ENCODE data around the gene IFITM5.
"Not testable (repeated sequence)": the region's sequence is repeated elsewhere in the genome, so short reads cannot be mapped to it uniquely, and the experiment has no call there.

IFITM5 gene

DNA sequence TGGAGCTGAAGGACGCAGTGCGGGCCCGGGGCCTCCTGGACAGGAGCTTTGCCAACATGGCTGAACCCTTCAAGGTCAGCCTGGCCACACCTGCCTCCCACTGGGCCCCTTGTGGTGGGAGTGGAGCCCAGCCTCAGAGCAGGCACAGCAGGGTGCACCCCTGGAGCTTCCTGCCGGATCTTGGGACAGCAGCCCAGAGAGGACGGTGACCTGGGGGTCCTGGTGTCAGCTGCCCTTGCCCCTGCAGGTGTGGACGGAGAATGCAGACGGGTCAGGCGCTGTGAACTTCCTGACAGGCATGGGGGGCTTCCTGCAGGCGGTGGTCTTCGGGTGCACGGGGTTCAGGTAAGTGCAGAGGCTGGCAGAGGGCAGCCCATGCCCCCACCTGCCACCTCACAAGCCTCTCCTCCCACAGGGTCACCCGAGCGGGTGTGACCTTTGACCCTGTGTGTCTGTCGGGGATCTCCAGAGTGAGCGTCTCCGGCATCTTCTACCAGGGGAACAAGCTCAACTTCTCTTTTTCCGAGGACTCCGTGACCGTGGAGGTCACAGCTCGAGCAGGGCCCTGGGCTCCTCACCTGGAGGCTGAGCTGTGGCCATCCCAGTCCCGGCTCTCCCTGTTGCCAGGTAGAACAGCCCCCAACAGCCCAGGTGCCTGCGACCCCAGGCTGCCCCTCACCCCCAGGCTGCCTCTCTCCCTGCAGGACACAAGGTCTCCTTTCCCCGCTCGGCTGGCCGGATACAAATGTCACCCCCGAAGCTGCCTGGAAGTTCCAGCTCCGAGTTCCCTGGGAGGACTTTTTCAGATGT is 5.3 kb downstream of the IFITM5 start:
- DNase-seq: no peak

DNA sequence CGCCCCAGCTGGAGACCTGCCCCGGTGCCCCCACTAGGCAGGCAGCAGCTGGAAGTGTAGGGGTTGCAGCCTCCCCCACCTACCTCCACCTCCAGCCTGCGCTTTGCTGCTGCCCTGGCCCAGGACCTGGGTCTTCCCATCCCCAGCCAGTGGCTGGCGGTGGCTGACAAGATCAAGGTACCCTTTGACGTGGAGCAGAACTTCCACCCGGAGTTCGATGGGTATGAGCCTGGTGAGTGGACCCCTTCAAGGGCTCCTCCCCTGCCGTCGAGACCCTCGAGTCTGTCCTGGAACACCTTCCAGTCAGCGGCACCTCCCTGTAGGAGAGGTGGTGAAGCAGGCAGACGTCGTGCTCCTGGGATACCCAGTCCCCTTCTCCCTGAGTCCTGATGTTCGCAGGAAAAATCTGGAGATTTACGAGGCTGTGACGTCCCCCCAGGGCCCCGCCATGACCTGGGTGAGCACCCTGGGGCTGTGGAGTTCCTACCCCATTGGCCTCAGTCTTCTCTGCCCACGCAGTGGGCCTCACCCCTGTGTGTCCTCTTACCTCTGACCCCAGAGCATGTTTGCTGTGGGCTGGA is 6.0 kb downstream of the IFITM5 start:
- DNase-seq: no peak

DNA sequence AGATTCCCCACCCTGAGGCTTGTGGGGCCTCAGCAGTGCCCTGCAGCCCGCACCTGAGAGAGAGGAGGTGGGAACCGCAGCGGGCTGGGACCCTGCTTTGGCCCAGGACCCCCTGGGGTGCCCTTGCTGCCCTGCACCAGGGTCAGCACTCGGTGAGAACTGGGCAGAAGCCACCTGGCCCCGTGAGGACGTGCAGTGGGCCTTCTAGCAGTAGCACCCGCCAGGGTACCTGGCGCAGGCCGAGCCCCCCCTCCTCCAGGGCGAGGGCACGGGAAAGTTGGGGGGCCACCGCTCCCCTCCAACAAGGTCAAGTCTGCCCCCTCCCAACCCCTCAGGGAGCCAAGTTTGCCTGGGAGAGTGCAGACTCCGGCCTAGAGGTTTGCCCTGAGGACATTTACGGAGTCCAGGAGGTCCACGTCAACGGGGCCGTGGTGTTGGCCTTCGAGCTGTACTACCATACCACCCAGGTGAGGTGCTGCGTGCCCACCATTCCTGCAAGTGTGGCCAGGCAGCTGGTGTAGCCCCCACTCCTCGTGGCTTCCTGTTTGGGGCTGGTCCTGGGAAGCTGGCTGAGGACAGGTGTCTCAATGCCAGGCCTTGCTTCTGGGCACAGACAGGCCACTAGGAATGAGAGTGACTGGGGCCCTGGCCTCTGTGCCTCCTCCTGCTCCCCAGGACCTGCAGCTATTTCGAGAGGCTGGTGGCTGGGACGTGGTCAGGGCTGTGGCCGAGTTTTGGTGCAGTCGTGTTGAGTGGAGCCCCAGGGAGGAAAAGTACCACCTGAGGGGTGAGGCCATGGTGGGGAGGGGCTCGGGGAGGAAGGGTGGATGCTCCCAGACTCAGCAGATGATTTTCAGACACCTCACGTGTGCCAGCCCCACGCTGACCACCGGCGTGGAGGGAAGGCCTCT is 6.9 kb downstream of the IFITM5 start:
- DNase-seq: no peak

DNA sequence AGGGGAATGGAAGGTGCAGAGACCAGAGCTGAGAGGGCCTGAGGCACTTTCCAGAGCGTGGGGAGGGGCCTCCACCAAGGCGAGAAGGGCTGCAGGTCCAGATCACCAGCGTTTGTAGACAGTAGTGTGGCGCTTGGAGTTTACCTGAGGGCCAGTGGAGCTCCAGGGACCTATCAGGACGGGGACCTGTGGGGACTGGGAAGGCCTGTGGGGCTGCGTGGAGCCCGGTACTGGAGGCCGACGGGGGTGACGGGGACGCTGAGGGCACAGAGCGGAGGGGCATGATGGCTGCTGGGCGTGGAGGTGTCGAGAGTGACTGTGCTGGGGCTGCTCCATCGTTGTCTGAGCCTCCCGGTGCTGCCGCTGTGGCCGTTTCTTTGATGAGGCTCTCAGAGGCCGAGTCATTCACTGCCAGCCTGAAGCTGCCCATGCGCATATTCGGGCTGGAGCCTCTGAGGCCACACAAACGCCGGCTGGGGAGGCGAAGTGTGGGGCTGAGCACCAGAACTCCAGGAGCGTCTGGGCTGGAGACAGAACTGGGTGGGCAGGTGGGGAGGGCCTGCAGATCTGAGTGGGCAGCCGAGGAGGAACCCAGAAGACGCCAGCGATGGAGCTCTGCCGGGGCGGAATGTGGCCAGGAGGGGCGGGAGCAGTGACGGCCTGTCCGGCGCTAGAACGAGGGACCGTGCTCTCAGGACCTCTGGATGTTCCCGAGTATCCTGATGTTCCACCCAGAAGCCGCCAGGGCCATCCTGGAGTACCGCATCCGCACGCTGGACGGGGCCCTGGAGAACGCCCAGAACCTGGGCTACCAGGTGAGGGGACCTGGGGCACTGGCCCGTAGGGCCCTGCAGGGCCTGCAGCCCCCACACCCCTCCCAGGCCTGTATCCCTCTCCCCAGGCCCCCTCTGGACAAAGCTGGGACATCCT is 7.8 kb downstream of the IFITM5 start:
- no peak for DNase-seq

DNA sequence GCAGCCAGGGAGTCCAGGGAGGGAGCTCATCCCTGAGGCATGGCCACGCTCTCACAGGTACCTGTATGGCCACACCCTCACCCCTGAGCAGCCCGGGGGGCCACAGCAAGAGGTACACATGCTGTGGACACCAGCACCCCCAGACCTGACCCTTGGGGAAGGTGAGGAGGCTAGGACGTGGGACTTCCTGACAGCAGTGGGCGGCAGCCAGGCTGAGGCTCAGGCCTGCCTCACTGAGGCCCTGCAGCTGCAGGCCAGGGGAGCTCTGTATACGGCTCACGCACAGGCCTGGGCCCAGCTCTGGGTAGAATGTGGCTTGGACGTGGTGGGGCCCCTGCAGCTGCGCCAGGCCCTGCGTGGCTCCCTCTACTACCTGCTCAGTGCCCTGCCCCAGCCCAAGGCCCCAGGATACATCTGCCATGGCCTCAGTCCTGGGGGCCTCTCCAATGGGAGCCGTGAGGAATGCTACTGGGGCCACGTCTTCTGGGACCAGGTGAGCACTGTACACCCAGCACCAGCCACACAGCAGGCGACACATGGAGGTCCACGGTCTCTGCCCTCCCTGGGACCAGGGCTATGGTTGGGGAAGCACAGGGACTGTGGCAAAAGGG is 8.6 kb downstream of the IFITM5 start:
- DNase-seq: no peak

DNA sequence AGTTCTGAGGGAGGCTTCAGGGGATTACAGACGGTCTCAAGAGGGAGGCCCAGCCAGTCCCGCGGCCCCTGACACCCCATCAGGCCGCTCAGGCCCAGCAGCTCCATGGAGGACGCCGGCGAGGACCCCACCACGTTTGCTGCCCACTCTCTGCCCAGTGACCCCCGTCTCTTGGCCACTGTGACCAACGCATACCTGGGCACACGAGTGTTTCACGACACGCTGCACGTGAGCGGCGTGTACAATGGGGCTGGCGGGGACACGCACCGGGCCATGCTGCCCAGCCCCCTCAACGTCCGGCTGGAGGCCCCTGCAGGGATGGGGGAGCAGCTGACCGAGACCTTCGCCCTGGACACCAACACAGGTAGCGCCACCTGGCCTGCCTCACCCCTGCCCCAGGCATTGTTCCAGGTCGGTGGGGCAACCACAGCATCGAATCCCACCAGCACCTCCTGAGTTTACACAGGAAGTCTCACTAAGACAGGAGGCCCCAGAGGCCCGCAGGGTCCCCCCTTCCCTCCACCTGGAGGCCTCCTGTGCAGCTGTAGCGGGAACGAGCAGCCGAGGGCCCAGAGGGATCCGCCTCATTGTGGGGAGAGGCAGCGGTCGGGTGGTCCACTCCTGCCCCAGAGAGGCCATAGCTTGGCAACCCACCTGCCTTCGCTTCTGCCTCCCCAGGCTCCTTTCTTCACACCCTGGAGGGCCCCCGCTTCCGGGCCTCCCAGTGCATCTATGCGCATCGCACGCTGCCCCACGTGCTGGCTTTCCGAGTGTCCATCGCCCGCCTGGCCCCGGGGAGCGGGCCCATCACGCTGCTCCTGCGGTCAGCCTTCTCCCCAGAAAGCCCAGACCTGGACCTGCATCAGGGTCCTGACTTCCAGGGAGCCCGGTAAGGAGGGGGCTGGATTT is 9.4 kb downstream of the IFITM5 start:
- DNase-seq: no peak

DNA sequence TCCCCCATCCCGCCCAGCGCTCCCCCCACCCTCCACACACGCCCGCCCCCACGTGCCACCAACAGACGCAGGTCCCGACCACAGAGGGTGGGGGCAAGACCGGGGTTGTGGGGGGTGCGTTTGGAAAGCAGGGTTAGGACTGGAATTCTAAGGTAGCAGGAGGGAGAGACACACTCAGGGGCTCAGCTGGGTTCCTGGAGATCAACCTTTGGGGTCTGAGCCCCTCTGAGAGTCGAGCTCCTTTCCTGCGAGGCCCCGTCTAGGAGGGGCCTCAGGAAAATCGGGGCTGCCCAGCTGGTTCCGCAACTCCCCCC is 10.0 kb downstream of the IFITM5 start:
- DNase-seq: no peak

DNA sequence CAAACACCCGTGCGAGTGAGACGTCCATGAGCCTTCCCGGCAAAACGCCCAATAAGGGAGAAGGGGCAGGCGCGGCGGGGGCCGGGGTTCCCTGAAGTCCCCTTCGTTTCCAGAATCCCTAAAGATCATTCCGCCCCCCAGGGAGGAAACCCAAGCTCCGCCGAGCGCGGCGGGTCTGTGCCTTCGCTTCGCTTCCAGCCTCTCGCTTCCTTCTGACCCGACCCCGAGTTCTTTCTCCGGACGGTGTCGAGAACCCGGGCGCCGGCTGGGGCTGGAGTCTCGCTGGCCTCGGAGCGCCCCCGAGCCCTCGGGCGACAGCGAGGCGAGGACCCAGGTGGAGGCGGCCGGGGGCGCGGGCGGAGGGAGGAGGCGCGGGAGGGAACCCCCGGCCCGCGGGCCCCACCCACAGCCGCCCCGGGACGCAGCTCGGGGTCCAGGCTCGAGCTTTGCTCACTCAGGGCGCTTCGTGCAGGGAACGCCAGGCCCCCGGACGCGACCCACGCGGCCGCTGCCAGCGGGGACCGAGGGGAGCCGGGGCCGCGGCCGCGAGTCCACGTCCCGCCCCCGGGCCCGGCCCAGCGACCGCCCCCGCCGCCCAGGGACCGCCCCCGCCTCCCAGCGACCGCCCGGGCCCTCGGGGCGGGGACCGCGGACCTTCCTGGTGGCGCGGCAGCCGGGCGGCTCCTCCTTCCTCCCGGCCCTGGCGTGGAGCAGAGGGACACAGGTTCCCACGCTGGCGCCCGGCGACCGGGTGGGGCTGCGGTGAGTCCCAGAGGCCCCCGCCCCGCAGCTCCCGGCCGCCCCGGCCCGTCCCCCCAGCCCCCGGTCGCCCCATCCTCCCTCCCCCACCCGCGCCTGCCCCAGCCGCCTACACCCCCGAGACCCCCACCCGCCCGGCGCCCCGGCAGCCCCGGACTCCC is 10.6 kb downstream of the IFITM5 start, which contains the start of gene PGGHG:
TSS of gene PGGHG (plus strand) at position 649 of the 920 bp plus-strand sequence. CDS start 691 bp downstream, outside the sequence.
- DNase-seq: no peak

DNA sequence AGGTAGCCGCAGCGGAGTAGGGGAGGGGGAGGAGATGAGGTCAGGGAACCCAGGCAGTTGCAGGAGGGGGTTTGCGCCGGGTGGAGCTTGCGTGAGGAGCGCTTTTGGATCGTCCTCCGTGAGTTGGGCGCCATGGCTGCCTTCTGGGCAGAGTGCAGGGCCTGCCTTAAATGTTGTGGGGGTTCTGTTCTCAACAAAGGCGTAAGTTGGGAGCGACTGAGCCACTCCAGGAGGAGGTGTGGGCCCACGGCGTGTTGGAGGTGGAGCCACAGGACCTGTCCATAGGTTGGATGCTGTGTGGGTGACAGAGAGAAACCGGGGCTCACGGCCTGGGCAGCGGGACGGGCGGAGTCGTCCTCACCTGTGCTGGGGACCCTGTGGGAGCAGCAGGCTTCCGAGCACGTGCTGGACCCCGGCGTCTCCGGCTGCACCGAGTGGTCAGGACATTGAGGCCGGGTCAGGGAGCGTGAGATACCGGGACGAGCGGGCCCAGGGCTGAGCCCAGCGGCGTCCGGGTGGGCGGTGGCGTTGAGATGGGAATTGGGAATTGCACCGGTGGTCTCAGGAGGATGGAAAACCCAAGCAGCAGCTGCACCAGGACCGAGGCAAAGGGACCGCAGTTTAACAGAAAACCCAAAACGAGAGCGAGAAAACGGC is 11.4 kb downstream of the IFITM5 start:
- no peak for DNase-seq

DNA sequence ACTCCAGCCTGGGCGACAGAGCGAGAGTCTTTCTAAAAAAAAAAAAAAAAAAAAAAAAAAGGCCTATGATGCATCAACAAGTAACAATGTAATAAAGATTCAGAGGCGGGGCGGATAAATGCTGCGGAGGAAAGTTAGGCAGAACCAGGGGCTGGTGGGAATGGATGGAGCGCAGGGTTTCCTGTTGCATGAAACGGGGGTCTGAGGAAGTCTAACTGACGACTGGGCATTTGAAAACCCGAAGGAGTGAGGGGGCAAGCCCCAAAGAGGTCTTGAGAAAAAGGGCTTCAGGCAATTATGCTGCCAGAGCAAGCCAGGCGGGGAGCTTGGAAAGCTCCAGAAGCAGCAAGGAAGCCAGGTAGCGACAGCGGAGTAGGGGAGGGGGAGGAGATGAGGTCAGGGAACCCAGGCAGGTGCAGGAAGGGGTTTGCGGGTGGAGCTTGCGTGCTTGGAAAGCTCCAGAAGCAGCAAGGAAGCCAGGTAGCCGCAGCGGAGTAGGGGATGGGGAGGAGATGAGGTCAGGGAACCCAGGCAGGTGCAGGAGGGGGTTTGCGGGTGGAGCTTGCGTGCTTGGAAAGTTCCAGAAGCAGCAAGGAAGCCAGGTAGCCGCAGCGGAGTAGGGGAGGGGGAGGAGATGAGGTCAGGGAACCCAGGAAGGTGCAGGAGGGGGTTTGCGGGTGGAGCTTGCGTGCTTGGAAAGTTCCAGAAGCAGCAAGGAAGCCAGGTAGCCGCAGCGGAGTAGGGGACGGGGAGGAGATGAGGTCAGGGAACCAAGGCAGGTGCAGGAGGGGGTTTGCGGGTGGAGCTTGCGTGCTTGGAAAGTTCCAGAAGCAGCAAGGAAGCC is 12.1 kb downstream of the IFITM5 start:
- not testable (repeated sequence) for DNase-seq

DNA sequence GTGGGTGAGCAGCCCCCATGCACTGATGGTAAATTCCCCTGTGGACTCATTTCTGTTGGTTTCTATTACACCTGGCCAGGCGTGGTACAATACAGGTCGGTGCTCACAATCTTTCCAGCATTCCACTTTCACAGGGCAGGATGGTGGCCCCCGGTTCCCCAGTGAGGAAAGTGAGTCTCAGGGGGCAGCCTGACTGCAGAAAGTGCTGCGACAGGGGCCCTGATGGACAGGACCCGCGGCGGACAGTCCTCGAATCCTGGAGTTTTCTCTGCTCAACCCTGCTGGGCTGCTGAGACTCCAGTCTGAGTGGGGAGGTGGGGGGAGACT is 13.5 kb downstream of the IFITM5 start:
- no peak for DNase-seq

DNA sequence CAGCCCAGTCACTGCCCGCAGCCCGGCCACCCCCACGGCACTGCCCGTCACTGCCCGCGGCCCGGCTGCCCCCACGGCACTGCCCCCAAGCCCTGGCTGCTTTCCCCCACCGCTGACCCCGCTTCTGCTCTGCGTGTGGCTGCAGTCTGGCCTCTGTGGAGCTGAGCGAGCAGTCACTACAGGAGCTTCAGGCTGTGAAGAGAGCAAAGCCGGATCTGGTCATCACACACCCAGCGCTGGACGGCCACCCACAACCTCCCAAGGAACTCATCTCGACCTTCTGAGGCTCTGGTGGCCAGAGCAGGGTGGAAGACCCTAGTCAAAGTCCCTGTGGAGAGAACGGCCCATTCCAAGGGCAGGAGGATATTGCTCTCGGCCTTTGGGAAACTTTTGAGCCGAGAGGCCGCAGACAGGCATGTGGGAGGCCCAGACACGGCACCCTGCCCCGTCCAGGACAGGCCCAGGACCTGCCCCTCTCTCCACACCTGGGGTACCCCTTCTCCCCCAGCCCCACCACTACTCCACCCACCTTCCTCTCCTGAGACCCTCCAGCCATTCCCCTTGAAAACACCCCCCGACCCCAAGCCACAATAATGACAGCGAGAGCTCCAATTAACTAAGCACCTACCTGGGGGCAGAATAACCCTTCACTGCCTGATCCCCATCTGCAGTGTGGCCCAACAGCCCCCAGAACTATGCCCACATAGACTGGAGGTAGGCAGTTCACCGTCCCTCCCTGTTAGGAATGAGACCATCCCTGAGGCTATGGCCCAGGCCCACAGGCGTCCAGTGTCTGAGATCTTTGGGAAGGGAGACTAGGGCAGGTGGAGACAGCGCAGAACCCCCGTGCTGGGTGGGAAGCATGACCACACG is 14.1 kb downstream of the IFITM5 start:
- no peak for DNase-seq

DNA sequence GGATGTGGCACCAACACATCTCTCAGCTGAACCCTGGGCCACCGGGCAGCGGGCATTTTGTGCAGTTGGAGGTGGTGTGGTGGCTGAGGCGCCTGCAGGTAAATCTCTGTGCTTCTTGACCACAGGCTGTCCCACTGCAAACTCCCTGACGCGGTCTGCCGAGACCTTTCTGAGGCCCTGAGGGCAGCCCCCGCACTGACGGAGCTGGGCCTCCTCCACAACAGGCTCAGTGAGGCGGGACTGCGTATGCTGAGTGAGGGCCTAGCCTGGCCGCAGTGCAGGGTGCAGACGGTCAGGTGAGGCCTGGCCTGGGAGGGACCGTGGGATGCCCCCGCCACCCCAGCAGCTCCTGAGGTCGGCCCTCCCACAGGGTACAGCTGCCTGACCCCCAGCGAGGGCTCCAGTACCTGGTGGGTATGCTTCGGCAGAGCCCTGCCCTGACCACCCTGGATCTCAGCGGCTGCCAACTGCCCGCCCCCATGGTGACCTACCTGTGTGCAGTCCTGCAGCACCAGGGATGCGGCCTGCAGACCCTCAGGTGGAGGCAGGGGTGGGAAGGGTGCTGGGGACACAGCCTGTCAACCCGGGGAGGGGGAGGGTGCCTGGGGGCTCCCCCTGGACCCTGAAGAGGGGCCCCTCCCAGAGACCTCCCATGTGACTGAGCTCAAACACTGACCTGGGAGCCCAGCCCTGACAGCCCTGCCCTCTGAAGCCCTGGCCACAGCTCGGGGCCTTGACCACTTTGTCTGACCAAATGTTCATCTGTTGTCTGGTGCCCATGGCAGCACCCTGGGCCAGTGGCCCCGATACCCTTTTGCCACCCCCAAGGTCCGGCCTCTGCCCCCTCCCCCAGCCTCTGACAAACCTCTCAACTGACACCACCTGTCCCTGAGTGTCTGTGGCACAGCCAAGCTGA is 15.0 kb downstream of the IFITM5 start:
- DNase-seq: no peak

DNA sequence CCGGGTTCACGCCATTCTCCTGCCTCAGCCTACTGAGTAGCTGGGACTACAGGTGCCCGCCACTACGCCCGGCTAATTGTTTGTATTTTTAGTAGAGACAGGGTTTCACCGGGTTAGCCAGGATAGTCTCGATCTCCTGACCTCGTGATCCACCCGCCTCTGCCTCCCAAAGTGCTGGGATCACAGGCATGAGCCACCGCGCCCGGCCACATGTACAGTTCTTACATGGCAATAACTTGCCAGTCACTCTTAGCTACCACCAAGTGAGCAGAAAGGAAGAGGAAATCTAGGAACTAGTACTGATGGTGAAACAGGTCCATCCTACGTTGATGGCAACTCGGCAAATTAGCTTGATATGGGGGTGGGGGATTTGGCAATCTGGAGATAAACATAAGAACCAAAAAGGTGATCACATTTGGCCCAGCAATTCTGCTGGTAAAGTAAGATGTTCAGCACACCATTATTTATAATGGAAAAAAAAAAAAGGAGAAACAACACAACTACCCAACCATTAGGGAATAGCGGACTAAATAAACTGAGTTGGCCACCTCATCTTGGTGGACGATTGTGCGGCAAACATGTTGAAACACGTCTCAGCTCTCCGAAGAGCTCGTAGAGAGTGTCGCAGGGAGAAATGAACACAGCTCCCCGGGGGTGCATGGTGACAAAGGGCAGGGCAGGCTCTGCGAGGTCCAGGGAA is 15.8 kb downstream of the IFITM5 start:
- no peak for DNase-seq

DNA sequence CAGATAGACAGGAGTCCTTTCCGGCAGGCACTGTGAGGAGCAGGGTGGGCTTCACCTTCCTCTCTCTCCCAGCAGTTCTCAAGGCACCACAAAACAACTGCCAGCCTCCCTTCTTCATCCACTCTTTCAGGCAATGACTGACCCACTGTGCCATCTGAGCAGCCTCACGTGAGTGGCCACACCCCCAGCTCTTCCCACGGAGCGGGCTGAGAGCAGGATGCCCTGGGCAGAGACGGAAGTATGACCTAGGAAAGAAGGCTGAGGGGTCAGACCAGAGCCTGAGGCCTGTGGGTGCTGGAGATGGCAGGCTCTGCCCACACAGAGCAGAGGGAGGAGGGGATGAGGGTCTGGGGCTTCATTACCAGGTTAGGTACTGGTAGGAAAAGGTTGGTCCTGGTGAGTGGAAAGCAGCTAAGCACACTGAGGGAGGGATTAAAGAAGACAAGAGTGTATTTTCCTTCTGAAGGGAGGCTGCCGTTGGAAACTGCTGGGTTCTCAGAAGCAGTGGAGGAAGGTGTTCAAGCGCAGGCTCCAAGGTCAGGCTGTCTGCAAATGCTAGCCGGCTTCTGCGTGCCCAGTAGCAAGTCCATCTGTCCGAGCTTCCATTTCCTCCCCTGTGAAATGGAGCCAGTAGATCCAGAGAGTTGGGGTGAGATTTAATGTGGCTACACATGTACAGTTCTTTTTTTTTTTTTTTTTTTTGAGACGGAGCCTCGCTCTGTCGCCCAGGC is 16.5 kb downstream of the IFITM5 start:
- no peak for DNase-seq

All from kidney glomerular epithelial cell (primary cell).